Ovary (tissue), 9 donors: ENCODE data around the gene KCNAB1. TPM values are rescaled to one million over a fixed set of nuclear protein-coding genes. Genes with fewer than 3 reads are reported as not detected.

ENCODE experiments used
- DNase-seq, 5 donors: peaks; one replicate each; pipeline ENCODE4 v3.0.0-alpha.2; 2019 to 2020
- H3K27ac ChIP-seq, 2 donors: fragments of 200-600 bp; one replicate each; pipeline versions ENCODE4 v1.5.1 to v1.8.0; 2019 to 2022
- H3K27me3 ChIP-seq: fragments of 200-600 bp; one replicate; pipeline ENCODE4 v1.8.0; 2022
- H3K36me3 ChIP-seq: fragments of 200-600 bp; sonication (generic); one replicate; pipeline ENCODE4 v1.5.1; 2019
- H3K4me1 ChIP-seq: one replicate; pipeline ENCODE4 v1.8.1; 2013; ENCODE audit warnings: mild to moderate bottlenecking, moderate library complexity; ENCODE audit not compliant: insufficient read depth
- H3K4me3 ChIP-seq: fragments of 200-600 bp; sonication (generic); one replicate; pipeline ENCODE4 v1.5.1; 2017
- H3K9me3 ChIP-seq, 2 donors: fragments of 200-600 bp in 1 of 2; sonication (generic) in 1 of 2; one replicate each; pipeline versions ENCODE4 v1.5.1 to v1.8.1; 2013 to 2019; ENCODE audit warnings: mild to moderate bottlenecking in 1 of 2, moderate library complexity in 1 of 2
- CTCF ChIP-seq, 3 donors: fragments of 450-650 bp in 2 of 3; fragments of 200-600 bp in 1 of 3; IDR thresholded peaks; one replicate each; pipeline versions ENCODE4 v1.5.1 to v1.8.0; 2016 to 2022; ENCODE audit warnings: antibody characterized with exemption in 3 of 3, mild to moderate bottlenecking in 1 of 3
- EP300 ChIP-seq: sonication (generic); formaldehyde crosslinking; IDR thresholded peaks from one replicate; pipeline ENCODE4 v1.6.1; 2017; ENCODE audit warnings: antibody characterized with exemption
- POLR2A ChIP-seq: fragments of 450-650 bp; IDR thresholded peaks from one replicate; pipeline ENCODE4 v1.6.1; 2017; ENCODE audit warnings: antibody characterized with exemption, mild to moderate bottlenecking, moderate library complexity
- WGBS, 3 donors: extraction: QIAGEN DNeasy Blood & Tissue Kit in 1 of 3; methylation state at CpG; one replicate each; pipeline versions ENCODE4 v1.1.5 to v1.1.7; 2013 to 2017; 5-methylcytosine and 5-hydroxymethylcytosine counted together
- intact Hi-C, 4 donors: fragments of 100-400 bp; cut with DNase I; formaldehyde crosslinking; loops; one replicate each; pipeline versions ENCODE4 v1.11.0 to v1.15.1; 2022 to 2023
- polyA plus RNA-seq, 2 donors: library from polyadenylated mRNA; stranded (reverse); fragments of 200-250 nt in 1 of 2; fragments of 350-450 nt in 1 of 2; fragmentation: Illumina TruSeq in 1 of 2; extraction: RNeasy Lipid Tissue Mini Kit (QIAGEN cat#74804) in 1 of 2; gene quantifications; one replicate each; pipeline ENCODE4 v1.2.3, GENCODE V29; 2013 to 2014
- total RNA-seq, 7 donors: library from RNA; depleted of rRNA in 2 of 7; stranded (reverse); fragments of >200 nt in 2 of 7; fragmentation: NEBNext Ultra II Directional in 3 of 7; extraction: Animal tissue kit (Norgen Biotek cat#: 25700) in 3 of 7; gene quantifications; one replicate each; pipeline versions ENCODE4 v1.1.0 to v1.2.4, GENCODE V29; 2016 to 2023
- donor health status: DM: no; HTN: no; CAD: no; lungs with moderate emphysema.
- donor health status: DM: no; HTN: no; CAD: no.
- donor health status: Bipolar disorder and iron deficiency.
- donor health status: DM: yes; HTN: yes; CAD: no.
- donor health status: DM: no; HTN: no; CAD: no.
- donor health status: DM: yes; HTN: yes; CAD: no.

KCNAB1 gene
- total and polyA plus RNA-seq, 9 donors: 0.60 to 8.0 (median 2.4) TPM

DNA sequence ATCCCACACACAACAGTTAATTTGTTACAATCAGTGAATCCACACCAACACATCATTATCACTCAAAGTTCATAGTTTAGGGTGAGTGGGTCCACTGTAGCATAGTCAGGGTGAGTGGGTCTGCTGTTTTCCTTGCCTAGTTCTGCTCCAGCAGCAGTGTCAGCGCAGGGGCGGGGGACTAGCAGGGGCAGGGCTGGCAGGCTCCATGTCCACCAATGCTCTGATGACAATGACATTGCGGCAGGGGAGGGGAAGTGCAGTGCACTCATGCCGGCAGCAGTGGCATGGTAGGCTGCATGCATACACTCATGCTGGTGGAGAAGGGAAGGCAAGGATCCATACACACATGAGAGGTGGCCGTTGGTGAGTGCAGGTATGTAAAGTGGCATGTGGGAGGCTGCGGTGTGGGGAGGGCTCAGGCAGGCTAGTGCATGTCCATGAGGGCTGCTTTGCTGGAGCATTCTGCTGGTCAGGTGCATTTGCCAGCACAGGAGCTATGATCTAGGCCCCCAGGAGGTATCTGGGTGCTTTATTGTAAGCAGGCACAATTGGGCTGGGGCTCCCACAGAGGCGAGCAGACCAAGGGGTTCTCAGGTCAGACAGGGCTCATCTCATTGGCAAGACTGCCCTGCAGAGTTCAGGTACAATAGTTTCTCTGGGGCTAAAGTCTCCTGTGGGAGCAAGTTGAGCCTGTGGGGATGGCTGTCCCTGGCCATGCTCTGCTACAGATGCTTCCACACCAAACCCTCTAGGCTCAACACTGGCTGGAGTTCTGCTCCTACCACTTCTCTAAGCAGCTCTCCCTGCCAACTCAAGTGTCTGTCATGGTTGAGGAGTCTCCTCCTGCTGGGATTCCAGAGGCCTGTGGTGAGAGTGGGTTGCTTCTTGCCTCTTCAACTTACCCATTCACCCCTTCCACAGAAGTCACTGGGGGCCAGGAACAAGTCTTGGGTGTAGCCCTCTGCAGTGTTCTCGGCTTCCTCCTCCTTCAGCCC, 81.3 kb downstream of the KCNAB1 start:
- Histone ChIP-seq H3K9me3 (no peaks in the 10 kb centered on the region), H3K27me3 (no peaks in the 10 kb centered on the region), H3K4me1 (no peaks in the 10 kb centered on the region), H3K27ac (no peak overlapping the region), H3K36me3 (no peaks in the 10 kb centered on the region), H3K4me3 (no peak overlapping the region)
- no peak for TF ChIP-seq CTCF (IDR thresholded peaks at IDR 0.05)
- no peak for TF ChIP-seq POLR2A
- no peak for TF ChIP-seq EP300
- intact Hi-C loops: no loop called here
- 89 to 93% (median 90%) methylated on average over 8 of the region's 8 CpGs for WGBS, 3 donors
- no peak for DNase-seq

DNA sequence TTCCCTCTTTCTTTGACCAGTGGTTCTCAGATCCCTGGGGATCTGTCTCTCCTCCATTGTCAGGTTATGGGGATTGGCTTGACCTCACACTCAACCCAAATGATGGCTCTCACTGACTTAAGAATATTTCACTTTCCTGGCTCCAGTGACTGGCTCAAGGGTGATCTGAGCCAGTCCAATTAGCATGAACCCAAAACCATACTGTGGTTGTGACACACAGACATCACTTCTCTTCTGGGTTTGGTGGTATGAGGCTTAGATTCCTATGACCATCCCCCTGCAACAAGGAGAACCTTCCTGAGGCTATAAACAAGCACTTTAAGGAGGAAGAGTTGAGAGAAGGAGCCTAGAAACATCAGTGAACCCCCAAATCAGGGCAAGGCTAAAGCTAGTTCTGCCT, 85.8 kb downstream of the KCNAB1 start:
- no peaks in the 10 kb centered on the region for H3K36me3 ChIP-seq
- TF ChIP-seq CTCF (IDR thresholded peaks at IDR 0.05) (no peak), EP300 (no peak), POLR2A (no peak)
- H3K27ac ChIP-seq: no peak overlapping the region
- intact Hi-C loops: no loop called here
- H3K4me1 ChIP-seq: peaks cover 3% of the 10 kb centered on the region
- no peak overlapping the region for H3K4me3 ChIP-seq
- H3K27me3 ChIP-seq: no peaks in the 10 kb centered on the region
- no peaks in the 10 kb centered on the region for H3K9me3 ChIP-seq
- DNase-seq: no peak

- WGBS, 3 donors: 34 to 59% (median 59%) methylated on average over 4 of the region's 4 CpGs
- Histone ChIP-seq H3K4me3 (no peak overlapping the region), H3K27ac (no peak overlapping the region), H3K9me3 (no peaks in the 10 kb centered on the region), H3K36me3 (no peaks in the 10 kb centered on the region), H3K27me3 (no peaks in the 10 kb centered on the region), H3K4me1 (peaks cover 3% of the 10 kb centered on the region)
- intact Hi-C loops: no loop called here
- no peak for TF ChIP-seq EP300
- no peak for TF ChIP-seq CTCF (IDR thresholded peaks at IDR 0.05)
- TF ChIP-seq POLR2A: no peak
- no peak for DNase-seq
These were observed 87.7 kb downstream of the KCNAB1 start for GRCh38 chr3:156207802-156208685.

GRCh38 chr3:156209631-156210335, 89.4 kb downstream of the KCNAB1 start:
- no peak overlapping the region for H3K4me3 ChIP-seq
- DNase-seq: no peak
- no peaks in the 10 kb centered on the region for H3K27me3 ChIP-seq
- no peaks in the 10 kb centered on the region for H3K9me3 ChIP-seq
- peaks cover 3% of the 10 kb centered on the region for H3K4me1 ChIP-seq
- no peak overlapping the region for H3K27ac ChIP-seq
- H3K36me3 ChIP-seq: no peaks in the 10 kb centered on the region
- TF ChIP-seq POLR2A (no peak), EP300 (no peak), CTCF (IDR thresholded peaks at IDR 0.05) (no peak)
- intact Hi-C loops: no loop called here
- 34 to 44% (median 39%) methylated on average over 4 of the region's 4 CpGs for WGBS, 3 donors
